Measurements from ENCODE around the gene EFNA4.

Gene EFNA4, protein sequence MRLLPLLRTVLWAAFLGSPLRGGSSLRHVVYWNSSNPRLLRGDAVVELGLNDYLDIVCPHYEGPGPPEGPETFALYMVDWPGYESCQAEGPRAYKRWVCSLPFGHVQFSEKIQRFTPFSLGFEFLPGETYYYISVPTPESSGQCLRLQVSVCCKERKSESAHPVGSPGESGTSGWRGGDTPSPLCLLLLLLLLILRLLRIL

DNA sequence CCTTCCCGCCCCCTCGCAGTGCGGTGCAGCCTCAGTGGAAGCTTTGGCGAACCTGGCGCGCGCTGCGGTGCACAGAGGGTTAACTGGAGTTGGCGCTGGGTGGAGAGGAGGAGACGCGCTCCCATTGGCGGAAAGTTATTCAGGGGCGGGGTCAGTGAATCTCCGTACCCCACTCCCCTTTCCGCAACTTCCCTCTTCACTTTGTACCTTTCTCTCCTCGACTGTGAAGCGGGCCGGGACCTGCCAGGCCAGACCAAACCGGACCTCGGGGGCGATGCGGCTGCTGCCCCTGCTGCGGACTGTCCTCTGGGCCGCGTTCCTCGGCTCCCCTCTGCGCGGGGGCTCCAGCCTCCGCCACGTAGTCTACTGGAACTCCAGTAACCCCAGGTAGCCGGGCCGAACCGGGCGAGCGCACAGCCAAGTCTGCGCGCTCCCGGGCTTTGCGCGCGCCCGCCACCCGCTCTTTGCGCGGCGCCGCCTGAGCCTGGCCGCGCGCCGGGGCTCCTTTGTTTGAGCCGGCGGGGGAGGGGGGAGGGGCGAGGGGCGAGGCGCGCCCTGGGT is at the start of gene EFNA4:
EFNA4 (plus strand) TSS at position 191 of the 561 bp plus-strand sequence; CDS start at position 275, 84 bp downstream.
- DNase-seq: peak; percentile 85

DNA sequence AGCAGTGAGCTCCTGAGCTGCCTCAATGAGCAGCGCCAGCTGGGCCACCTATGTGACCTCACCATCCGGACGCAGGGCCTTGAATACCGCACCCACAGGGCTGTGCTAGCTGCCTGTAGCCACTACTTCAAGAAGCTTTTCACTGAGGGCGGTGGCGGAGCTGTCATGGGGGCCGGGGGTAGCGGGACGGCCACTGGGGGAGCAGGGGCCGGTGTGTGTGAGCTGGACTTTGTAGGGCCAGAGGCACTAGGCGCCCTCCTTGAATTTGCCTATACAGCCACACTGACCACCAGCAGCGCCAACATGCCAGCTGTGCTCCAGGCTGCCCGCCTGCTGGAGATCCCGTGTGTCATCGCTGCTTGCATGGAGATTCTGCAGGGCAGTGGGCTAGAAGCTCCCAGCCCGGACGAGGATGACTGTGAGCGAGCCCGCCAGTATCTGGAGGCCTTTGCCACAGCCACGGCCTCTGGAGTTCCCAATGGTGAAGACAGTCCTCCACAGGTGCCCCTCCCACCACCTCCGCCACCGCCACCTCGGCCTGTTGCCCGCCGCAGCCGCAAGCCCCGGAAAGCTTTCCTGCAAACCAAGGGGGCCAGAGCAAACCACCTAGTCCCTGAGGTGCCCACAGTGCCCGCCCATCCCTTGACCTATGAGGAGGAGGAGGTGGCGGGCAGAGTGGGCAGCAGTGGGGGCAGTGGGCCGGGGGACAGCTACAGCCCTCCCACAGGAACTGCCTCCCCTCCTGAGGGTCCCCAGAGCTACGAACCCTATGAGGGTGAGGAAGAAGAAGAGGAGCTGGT is 48.6 kb upstream of the EFNA4 start:
- no peak for DNase-seq

DNA sequence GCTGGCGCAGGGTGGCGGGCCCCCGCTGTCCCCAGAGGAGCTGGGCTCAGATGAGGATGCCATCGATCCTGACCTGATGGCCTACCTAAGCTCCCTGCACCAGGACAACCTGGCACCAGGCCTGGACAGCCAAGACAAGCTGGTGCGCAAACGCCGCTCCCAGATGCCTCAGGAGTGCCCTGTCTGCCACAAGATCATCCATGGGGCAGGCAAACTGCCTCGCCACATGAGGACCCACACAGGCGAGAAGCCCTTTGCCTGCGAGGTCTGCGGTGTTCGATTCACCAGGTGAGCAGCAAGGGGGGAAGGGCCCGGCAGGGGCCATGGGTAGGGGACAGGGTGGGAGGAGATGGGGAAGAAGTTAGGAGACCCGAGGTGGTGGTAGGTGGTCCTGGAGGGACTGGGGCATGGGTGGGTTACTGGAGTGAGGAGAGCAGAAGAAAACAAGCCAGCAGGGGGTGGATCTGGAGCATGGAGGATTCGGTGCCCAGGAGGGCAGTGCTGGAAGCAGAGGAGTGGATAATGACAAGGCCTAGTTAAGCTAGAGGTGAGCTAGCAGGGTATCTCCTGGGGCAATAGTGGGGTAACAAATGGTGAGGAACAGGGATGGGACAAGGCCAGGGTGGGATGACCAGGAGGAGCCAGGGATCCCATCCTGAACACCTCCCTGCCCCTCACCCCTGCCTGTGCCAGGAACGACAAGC is 47.9 kb upstream of the EFNA4 start:
- DNase-seq: no peak

DNA sequence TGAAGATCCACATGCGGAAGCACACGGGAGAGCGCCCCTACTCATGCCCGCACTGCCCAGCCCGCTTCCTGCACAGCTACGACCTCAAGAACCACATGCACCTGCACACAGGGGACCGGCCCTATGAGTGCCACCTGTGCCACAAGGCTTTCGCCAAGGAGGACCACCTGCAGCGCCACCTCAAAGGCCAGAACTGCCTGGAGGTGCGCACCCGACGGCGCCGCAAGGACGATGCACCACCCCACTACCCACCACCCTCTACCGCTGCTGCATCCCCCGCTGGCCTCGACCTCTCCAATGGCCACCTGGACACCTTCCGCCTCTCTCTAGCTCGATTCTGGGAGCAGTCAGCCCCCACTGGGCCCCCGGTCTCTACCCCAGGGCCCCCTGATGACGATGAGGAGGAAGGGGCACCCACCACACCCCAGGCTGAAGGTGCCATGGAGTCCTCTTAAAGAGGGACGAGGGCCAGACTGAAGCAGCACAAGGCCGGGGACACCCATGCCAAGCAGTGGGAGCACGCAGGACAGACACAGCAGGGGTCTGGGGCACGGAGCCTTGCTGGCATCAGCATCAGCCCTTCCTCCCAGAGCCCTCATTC is 47.2 kb upstream of the EFNA4 start:
- DNase-seq: no peak

DNA sequence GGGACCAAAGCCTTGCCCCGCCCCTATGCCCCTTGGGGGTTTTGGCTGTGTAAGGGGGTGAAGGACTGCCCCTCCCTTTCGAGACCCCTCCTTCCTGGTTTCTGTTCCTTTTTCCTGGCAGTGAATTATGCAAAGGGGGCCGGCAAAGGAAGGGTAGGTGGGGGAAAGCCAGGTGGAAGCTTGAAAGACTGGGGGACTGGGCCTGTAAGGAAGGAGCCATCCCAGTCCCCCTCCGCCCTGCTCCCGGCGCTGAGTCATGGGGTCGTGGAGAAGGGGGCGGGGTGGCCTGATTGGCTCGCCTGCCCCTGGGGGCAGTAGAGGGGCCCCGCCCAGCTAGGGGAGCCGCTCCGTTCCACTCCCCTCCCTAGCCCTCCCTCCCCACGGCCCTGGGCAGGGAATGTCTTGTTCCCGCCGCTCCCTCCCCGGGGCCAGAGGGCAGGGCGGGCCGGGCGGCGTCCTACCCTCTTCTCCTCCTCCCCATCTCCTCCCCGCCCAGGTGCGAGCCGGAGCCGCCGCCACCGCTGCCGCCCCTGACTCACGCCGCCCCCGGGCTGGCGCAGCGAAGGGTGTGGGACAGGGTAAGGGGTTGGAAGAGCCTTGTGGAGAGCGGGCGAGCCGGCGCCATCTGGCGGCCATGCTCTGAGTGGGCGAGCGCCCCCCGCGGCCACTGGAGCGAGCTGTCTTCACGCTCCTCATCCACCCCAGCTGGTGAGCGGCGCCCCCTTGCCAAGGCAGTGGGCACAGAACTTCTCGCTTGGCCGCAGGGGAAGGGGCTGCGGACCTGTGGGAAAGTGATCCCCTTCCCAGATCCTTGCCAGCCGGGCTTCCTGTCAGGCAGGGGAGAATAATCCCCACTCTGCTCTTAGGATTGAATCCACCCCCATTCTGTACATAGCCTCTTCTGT is 46.2 kb upstream of the EFNA4 start:
- DNase-seq: peak; percentile 67

DNA sequence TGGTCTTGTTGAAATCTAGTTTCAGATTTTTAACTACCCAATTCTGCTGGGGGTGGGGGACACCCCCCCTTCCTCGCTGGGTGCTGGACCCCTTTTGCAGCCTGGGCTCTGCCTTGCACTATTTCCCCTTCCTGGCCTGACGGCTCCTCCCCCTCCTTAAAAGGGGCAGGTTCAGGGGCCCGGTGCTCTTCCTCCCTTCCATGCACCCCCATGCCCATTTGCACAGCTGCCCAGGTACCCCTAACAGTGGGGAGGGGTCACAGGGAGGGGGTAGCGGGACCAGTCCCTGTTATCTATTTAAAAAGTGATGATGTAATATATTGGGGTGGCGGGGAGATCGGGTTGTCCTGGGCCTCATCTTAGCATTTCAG is 45.6 kb upstream of the EFNA4 start:
- no peak for DNase-seq

DNA sequence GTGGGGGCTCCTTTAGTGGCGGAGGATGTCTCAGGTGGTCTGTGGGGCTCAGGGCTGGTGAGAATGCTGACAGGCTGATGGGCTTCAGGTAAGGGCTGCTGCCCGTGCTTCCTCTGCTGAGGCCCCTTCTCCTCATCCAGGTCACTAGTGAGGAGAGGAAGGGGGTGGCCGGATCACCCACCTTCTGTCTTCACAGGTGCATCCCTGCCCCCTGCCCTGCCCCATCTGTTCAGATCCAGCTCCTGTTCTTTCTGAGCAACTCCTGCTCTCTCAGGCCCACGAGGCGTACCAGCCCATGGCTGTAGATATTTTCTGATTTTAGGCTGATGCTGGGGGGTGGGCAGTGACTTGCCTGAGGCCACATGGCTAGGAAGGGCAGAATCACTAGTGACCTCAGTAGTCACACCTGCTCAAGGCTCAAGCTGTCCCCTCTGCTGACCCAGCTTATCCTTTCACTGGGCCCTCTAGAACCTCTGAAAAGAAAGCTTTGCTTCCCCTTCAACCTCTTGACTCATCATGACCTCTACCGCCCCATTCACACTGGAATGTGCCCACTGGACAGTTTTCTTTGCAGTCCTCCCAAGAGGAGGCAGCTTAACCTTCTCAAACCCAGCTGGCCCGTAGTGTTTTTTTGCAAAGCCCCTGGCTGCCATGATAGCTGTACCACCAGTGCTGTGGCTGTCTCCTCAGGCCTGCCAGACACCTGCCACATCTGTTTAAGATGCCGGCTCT is 44.8 kb upstream of the EFNA4 start:
- no peak for DNase-seq

DNA sequence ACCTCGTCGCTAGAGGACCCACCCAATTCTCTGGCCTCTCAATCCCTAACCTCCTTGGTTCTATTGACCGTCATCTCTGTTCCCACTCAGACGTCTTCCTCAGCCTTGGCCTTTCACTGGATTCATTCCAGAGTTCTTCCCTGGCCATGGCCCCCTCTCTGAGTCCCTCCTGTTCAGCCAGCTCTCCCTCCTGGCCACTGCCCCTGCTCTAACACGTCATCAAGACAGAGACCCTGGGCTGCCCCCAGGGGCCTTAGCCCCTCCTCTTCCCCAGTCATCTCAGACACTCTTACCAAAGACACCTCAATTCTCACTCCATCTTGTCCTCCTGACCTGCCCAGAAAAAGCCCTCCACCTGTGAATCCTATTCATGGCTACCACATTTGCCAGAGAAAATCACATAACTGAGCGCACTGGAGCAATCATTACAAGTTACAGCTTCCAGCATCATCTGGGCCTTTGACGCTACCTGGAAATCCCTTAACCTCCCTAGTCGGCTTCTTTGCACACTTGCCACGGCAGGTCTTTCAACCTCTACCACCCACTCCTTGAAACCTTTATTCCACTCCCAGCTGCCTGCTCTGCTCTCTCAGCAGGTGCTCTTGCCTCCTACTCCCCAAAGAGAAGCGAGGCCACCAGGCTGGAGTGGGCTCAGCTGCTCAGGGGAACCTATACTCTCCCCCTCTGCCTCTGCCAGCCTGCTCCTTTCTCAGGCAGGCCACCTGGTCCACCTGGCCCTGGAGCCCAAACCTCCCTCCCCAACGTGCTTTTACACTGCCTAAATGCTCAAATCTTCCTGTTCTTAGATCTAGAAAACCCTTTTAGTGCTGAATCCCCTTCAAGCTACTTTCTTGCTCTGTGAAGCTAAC is 43.9 kb upstream of the EFNA4 start:
- DNase-seq: no peak

DNA sequence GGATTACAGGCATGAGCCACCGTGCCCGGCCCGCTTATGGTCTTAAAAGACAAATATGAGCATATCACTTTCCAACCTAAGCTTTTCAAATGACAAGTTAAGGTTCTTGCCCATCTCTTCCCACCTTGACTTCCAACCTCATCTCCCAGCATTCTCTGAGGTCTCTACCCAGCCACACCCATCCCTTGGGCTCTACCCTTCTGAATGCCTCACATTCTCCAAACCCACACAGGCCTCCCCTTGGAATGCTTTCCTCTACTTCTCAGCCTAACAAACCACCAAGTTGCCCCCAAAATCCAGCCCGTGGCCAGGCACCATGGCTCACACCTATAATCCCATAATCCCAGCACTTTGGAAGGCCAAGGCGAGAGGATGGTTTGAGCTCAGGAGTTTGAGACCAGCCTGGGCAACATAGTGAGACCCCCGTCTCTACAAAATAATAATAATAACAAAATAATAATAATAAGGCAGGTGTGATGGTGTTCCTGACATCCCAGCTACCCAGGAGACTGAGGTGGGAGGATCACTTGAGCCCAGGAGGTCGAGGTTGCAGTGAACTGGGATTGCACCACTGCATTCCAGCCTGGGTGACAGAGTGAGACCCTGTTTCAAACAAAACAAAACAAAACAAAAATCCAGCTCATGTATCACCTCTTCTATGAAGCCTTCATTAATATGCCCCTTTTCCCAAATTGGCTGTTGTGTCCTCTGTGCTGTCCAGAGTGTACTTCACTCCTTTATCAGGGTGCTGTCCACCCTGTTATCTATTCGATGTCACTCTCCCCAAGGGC is 41.2 kb upstream of the EFNA4 start:
- no peak for DNase-seq

DNA sequence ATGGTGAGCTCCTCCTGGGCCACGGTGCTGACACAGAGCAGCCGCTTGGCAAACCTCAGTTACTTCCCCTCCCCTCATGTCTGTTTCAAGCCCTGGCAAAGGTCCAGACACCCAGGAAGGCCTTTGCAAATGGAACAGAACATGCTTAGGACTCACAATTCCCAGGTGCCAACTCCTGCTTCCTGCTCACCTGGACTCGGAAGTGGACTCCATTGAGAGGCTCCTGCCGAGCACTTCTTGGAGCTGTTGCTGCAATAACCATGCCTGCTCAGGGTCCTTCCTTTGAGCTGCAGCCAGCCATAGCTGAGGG is 40.7 kb upstream of the EFNA4 start:
- peak; percentile 78 for DNase-seq

DNA sequence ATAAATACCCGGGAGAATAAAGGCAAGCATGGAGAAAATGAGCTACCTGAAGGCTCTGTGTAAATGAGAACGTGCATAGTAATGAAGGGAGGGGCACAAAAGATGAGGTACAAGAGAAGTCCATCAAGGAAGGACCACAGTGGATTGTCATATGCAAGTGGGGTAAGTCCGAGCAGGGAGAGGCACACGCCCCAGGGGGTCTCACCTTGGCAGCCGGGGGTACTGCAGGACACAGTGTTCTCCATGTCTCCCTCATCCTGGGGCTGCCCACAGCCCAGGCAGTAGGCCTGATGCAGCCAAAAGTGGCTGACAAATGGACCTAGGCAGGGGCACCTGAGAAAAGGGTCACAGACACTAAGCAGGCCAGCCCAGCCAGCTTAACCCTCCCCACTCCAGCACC is 39.9 kb upstream of the EFNA4 start:
- DNase-seq: no peak

DNA sequence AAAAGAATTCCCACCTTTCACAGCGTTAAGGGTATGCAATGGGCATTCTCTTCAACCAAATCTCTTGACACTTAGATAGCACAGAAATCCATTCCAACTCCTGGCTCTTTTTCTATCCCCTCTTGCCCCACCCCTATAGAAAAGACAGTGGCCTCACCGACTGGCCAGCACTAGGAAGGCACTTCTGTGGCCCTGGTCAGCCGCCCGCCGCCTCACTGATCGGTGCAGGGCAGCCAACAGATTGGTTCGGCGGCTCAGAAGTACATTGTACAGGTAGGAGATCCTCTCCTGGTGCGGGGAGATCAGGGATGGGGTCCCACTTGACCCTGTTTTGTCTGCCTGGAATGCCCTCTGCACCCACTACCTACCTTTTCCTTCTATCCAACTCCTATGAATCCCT is 39.2 kb upstream of the EFNA4 start:
- DNase-seq: no peak

DNA sequence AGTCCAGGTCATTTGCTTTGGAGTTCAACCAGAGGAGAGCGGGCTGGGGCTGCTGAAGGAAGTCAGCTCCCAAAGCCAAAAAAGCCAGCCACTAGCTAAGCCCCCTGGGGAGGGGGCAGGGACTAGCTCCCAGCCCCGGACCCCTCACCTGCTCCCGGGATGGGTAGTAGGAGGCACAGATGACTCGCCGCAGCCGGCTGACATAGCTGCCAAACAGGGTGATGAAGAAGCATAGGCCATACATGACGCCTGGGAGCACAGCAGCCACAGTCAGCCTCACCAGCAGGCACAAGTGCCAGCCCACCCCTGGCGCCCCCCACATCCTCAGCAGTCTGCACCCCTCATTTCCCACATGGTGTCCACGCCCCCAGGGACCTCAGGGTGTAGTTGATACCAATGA is 37.4 kb upstream of the EFNA4 start:
- DNase-seq: no peak

DNA sequence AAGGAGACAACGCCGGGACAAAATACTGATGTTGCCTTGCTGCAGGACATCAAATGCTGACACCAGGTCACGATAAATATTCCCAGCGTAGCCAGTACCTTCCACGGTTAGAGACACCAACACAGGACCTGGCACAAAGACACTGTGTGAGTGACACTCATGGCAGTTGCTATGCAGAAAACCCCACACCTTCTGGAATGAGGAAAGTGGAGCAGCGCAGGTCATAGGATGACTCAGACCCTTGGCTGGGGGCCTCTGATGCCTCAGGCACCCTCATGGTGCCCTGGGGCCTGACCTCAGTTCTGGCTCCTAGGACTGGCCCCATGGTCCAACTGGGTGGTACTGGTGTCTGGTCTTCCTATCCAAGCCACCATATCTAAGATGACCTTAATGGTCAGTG is 37.0 kb upstream of the EFNA4 start:
- DNase-seq: no peak

DNA sequence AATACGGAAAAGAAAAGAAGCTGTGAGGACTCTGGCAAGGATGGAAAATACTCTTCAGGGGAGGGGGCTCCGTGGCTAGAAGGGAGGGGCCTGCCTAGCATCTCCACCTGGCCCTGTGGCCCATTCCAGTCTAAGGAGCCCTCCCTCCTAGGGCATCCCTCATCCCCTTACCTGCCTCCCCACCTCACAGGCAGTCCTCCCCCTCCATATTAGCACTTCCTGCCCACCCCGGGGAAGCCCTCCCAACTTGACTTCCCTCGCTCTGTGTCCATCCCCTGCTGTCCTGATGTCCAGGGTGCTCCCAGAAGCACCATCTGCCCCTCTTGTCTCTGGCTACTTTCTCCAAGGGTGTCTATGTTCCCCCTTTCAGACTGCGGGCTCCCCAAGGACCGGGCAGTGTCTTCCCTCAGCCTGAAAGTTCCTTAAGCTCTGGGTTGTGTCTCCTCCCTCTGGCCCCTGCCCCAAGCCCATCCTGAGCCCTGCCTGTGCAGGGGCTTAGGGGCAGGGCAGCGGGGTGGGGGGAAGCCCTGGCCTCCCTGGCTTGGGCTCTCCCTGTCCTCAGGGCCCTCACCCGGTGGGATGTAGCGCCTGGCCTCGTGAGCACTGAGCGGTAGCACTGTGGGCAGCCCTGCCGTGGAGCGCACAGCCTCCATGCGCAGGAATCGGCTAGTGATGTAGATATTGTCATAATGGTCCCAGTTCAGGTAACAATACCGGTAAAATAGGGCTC is 33.9 kb upstream of the EFNA4 start:
- DNase-seq: no peak

DNA sequence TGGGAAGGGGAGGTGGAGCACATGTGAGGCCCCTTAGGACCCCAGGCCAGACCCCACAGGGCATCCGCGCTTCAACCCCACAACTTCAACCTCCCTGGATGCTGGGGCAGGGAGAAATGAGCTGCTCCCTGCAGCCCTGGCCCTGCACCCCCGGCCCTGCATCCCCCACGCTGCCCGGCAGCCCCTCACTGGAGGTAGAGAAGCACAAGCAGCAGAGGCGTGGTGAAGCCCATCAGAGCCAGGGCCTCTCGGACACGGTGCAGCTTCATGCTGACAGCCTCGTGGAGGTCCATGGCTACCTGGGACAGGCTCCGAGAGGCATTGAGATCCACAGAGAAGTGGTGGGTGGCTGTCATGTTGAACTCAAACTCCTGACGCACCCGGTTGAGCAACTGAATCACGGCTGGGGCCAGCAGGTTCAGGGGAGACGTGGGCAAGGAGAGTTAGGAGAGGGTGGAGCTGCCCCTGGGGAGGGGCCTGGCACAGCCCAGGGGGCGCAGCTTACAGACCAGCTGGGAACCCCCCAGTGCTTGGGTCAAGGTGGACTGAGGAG is 33.2 kb upstream of the EFNA4 start:
- no peak for DNase-seq

DNA sequence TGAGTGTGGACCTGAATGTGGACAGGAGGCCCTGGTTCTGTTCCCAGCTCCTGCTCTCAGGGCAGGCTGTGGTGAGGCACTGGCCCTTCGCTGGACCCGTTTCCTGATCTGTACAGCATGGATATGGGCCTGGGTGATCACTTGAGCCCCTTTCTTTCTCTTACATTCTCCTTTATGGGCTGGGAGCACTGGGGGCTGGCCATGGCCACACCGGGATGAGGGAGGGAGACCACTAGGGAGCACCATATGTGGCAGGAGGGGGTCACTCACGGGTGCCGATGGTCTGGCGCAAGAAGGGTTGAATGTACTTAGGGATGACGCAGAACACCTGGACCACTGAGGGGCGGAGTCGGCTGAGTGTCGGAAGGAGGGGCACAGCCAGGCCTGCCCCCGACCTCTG is 32.6 kb upstream of the EFNA4 start:
- DNase-seq: no peak

DNA sequence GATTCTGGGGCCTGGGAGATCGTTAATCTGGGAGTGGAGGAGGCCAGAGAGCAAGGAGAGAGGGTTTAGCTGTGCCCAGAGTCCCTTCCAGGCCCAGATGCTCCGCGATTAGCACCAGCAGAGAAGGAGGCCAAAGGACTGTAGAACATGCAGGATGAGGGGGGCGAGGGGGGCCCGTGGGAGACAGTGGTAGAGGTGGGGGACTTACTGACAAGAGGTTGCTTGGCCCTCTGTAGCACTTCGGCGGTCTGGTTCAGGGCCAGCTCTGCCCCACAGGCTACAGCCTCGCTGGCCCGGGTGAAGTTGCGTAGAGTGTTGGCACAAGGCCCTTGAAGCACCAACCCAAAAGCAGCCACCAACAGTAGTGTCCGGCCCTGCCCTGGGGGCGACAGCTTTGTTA is 30.7 kb upstream of the EFNA4 start:
- no peak for DNase-seq

DNA sequence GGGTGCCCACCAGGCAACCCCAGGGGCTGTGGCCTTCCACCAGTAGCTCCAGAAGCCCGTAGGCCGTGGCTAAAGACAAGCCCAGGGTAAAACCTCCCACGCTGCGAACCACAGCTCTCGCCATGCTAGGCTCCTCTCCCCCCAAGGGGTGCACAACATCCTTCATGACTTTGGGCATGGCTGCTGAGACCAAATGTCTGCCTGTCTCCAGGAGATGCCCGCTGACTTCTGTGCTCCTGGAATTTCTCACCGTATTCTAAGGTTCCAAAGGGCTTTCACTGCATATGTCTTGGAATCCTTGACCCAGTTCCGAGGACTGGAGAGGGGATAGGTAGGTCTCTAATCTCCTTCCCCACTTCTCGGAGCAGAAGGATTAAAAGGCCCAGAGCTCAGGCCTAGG is 30.0 kb upstream of the EFNA4 start, which contains the start of the genes DCST1 and DCST2:
DCST1 (plus strand) TSS at position 301 of the 400 bp plus-strand sequence. CDS start 213 bp downstream, outside the sequence.
DCST2 (minus strand) TSS at position 258 of the 400 bp plus-strand sequence; CDS start at position 178, 80 bp downstream.
- DNase-seq: no peak
